HT1080 (cell line): ENCODE measurements around the gene ZNF451. TPM values are rescaled to one million over a fixed set of nuclear protein-coding genes. Genes with fewer than 3 reads are reported as not detected.
A peak's percentile ranks its signal among the peaks of the same experiment; 100 is the strongest.

Experiments
- DNase-seq: peaks from one replicate; pipeline ENCODE4 v3.0.0-alpha.2; 2015; ENCODE audit warnings: low read depth
- total RNA-seq: library from RNA; depleted of rRNA; stranded (reverse); fragments of >200 nt; shearing (Covaris generic); gene quantifications from 2 replicates; pipeline ENCODE4 v1.2.3, GENCODE V29; 2014; rRNA removed

Gene ZNF451
- total RNA-seq, 1 experiment from 2014 or later: 28.1 TPM

GRCh38 chr6:57198926-57199636 lies 109.1 kb downstream of the ZNF451 start:
- DNase-seq: no peak

GRCh38 chr6:57201718-57202117 lies 111.7 kb downstream of the ZNF451 start:
- DNase-seq: no peak

- no peak for DNase-seq
Measured at GRCh38 chr6:57205550-57206328, 115.8 kb downstream of the ZNF451 start.

GRCh38 chr6:57207141-57207540 lies 117.2 kb downstream of the ZNF451 start:
- DNase-seq: peak; percentile 52

DNA sequence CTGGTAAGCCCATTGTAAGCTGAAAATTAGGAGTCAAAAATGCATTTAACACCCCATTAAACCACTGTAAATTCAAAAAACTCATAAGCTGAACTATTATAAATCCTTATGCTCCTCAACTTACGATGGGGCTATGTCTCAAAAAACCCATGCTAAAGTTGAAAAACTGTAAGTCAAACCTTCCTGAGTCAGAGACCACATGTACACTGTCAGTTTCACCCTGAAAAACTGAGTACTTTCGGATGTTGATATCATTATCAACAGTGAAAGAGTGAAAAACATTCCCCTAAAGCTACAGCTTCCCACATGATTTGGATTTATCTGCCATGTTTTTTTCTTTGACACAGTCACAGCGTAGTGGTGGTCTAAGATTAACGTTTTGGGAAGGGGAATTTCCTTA lies 117.9 kb downstream of the ZNF451 start:
- no peak for DNase-seq

DNA sequence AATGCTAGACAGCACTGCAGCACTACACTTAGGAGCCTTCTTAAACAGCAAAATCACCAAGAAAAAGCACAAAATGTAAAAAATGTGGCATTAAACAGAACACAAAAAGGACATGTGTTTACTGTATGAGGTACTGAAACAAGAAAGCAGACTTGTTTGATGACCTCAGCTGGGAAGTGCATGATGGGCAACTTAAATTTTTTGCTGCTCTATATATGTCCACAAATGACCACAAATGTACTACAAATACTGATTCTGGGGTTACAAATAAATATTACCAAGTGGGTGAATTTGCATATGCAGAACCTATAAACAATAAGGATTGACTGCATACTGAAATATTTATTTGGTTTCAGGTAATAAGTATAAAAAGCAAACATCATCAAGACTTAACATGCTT lies 119.0 kb downstream of the ZNF451 start:
- DNase-seq: no peak

DNA sequence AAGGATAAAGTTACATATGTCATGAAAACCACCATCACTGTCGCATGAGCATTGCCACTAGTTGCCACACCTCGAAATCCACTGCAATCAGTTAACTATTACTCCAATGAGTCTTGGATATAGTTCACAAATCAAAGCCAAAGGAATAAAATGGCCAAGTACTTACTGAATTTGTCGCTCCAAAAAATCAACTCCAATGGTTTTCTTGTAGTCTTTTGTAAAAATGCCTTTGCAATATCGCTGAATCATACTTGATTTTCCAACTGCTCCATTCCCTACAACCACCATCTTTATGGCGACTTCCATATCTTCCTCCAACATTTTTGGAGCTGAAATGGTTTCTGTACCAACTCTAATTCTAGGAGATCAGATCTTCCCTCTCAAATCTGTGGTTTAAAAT lies 120.1 kb downstream of the ZNF451 start:
- no peak for DNase-seq

DNA sequence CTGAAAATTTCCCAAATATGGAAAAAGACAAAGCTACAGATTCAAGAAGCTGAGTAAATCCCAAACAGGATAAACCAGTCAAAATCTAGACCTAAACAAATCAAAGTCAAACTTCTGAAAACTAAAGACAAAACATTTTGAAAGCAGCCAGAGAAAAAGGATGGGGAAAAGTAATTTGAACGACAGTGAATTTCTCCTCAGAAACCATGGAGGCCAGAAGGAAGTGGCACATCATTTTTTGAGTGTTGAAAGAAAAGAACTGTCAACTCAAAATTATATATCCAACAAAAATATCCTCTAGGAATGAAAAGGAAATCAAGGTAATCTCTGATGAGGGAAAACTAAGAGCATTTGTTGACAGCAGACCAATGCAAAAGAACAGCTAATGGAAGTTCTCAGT lies 125.3 kb downstream of the ZNF451 start:
- no peak for DNase-seq

DNA sequence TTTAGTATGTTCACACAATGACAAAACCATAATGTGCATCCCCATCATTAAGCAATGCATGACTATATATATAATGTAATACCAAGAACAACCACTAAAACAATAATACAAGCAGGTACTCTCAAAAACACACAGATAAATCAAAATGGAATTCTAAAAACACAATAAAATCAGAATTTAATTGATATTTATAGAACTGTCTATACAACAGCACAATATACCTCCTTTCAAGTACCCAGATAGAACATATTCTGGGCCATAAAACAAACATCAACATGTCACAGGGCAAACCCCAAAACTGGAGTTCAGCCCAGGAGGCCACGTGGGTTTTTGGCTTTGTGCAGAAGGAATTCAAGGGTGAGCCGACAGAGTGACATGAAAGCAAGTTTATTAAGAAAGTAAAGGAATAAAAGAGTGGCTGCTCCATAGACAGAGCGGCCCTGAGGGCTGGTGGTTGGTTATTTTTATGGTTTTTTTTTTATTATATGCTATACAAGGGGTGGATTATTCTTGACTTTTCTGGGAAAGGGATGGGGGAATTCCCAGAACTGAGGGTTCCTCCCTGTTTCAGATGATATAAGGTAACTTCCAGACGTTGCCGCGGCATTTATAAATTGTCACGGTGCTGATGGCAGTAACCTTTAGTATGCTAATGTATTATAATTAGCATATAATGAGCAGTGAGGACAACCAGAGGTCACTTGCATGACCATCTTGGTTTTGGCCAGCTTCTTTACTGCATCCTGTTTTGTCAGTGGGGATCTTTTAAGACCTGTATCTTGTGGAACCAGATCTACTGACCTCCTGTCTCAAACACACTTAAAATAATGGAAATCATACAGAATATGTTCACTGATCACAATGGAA lies 126.5 kb downstream of the ZNF451 start:
- DNase-seq: no peak

DNA sequence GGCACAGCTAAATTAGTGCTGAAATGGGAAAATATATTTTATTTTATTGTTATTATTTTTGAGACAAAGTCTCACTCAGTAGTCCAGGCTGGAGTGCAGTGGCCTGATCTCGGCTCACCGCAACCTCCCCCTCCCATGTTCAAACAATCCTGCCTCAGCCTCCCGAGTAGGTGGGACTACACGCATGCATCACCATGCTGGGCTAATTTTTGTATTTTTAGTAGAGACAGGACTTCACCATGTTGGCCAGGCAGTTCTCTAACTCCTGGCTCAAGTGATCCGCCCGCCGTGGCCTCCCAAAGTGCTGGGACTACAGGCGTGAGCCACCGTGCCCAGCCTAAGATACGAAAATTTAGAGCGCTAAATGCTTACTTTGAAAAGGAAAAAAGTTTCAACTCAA lies 127.3 kb downstream of the ZNF451 start:
- no peak for DNase-seq

Other genes starting within 250 kb of the ZNF451 start
- gene BEND6, start 135.1 kb upstream of the ZNF451 start, total RNA-seq: 2.2 and 7.7 TPM in 2 replicates
- gene KIAA1586, start 43.5 kb upstream of the ZNF451 start, total RNA-seq: 7.9 and 8.6 TPM in 2 replicates
- gene BAG2, start 82.1 kb downstream of the ZNF451 start, total RNA-seq: 13.2 and 14.1 TPM in 2 replicates
- gene RAB23, start 132.1 kb downstream of the ZNF451 start, total RNA-seq: 10.5 and 12.8 TPM in 2 replicates
- 48.2 and 58.5 TPM in 2 replicates for gene PRIM2, start 227.4 kb downstream of the ZNF451 start, total RNA-seq